CD14-positive monocyte (primary cell): Measurements from ENCODE around the gene GRM2. TPM values are rescaled to one million over a fixed set of nuclear protein-coding genes. Genes with fewer than 3 reads are reported as not detected.

Source experiments
- DNase-seq, 3 donors: peaks; one replicate each; pipeline ENCODE4 v3.0.0-alpha.2; 2011 to 2022
- H2AFZ ChIP-seq: 2 replicates; pipeline ENCODE4 v1.6.0; 2012; ENCODE audit warnings: mild to moderate bottlenecking, low read depth, low read length, inconsistent platforms; ENCODE audit not compliant: insufficient read depth, poor library complexity, severe bottlenecking
- H3K27ac ChIP-seq, 2 donors: 1 replicate in 1 of 2; 2 replicates in 1 of 2; pipeline ENCODE4 v1.5.1; 2012 to 2013; ENCODE audit warnings: low read length in 2 of 2, control low read depth in 1 of 2, inconsistent platforms in 1 of 2, low read depth in 1 of 2, mild to moderate bottlenecking in 1 of 2
- H3K27me3 ChIP-seq, 2 donors: one replicate each; pipeline versions ENCODE4 v1.6.0 to v1.6.1; 2011 to 2013; ENCODE audit warnings: low read length in 2 of 2; ENCODE audit not compliant: control insufficient read depth in 2 of 2, insufficient read depth in 2 of 2
- H3K36me3 ChIP-seq, 2 donors: replicated peaks in 1 of 2; 1 replicate in 1 of 2; 2 replicates in 1 of 2; pipeline versions ENCODE4 v1.5.1 to v1.6.1; 2012 to 2013; ENCODE audit warnings: low read length in 2 of 2, control low read depth in 1 of 2, inconsistent platforms in 1 of 2, mild to moderate bottlenecking in 1 of 2; ENCODE audit not compliant: insufficient read depth in 2 of 2, control insufficient read depth in 1 of 2
- H3K4me1 ChIP-seq, 2 donors: 1 replicate in 1 of 2; 2 replicates in 1 of 2; pipeline versions ENCODE4 v1.5.1 to v1.6.1; 2012 to 2013; ENCODE audit warnings: low read length in 2 of 2, control low read depth in 1 of 2, inconsistent platforms in 1 of 2, mild to moderate bottlenecking in 1 of 2, moderate library complexity in 1 of 2; ENCODE audit not compliant: insufficient read depth in 2 of 2, control insufficient read depth in 1 of 2
- H3K4me2 ChIP-seq: replicated peaks from 2 replicates; pipeline ENCODE3; 2012; ENCODE audit warnings: low read length, moderate library complexity, mild to moderate bottlenecking; ENCODE audit not compliant: poor library complexity, severe bottlenecking; ENCODE audit errors: extremely low read depth
- H3K4me3 ChIP-seq, 3 experiments: fragments of 200-600 bp in 1 of 3; sonication (generic) in 1 of 3; replicated peaks in 1 of 3; 1 replicate in 2 of 3; 2 replicates in 1 of 3; pipeline ENCODE4 v1.5.1; 2011 to 2013; ENCODE audit warnings: low read length in 3 of 3, mild to moderate bottlenecking in 3 of 3, control low read depth in 2 of 3, low read depth in 2 of 3, inconsistent platforms in 1 of 3, moderate library complexity in 1 of 3
- H3K79me2 ChIP-seq: 2 replicates; pipeline ENCODE4 v1.6.0; 2012; ENCODE audit warnings: mild to moderate bottlenecking, control low read depth, inconsistent platforms, low read length, moderate library complexity; ENCODE audit not compliant: insufficient read depth
- H3K9ac ChIP-seq: 2 replicates; pipeline ENCODE4 v1.6.0; 2017; ENCODE audit warnings: low read length, mild to moderate bottlenecking; ENCODE audit not compliant: insufficient read depth, poor library complexity, severe bottlenecking
- H3K9me3 ChIP-seq, 2 donors: replicated peaks in 1 of 2; 1 replicate in 1 of 2; 2 replicates in 1 of 2; pipeline versions ENCODE4 v1.5.1 to v1.6.1; 2012 to 2013; ENCODE audit warnings: low read length in 2 of 2, control low read depth in 1 of 2; ENCODE audit not compliant: control insufficient read depth in 1 of 2, insufficient read depth in 1 of 2
- H4K20me1 ChIP-seq: 2 replicates; pipeline ENCODE4 v1.6.0; 2012; ENCODE audit warnings: mild to moderate bottlenecking, low read length, control low read depth, moderate library complexity; ENCODE audit not compliant: insufficient read depth
- H3K27ac Mint-ChIP-seq, 7 donors: one replicate each; pipeline ENCODE4 v1.8.0; 2020; ENCODE audit warnings: mild to moderate bottlenecking in 7 of 7, mixed read lengths in 7 of 7, moderate library complexity in 6 of 7, inconsistent platforms in 2 of 7
- H3K27me3 Mint-ChIP-seq, 3 donors: one replicate each; pipeline ENCODE4 v1.8.0; 2021 to 2022; ENCODE audit warnings: low read depth in 3 of 3, mild to moderate bottlenecking in 3 of 3, mixed read lengths in 3 of 3, moderate library complexity in 3 of 3, inconsistent platforms in 1 of 3
- H3K36me3 Mint-ChIP-seq, 2 donors: one replicate each; pipeline ENCODE4 v1.8.0; 2020; ENCODE audit warnings: mixed read lengths in 2 of 2, inconsistent platforms in 1 of 2, mild to moderate bottlenecking in 1 of 2
- H3K4me1 Mint-ChIP-seq: one replicate; pipeline ENCODE4 v1.8.0; 2020; ENCODE audit warnings: mild to moderate bottlenecking, mixed read lengths
- H3K4me3 Mint-ChIP-seq, 2 donors: one replicate each; pipeline ENCODE4 v1.8.0; 2020; ENCODE audit warnings: mild to moderate bottlenecking in 2 of 2, mixed read lengths in 2 of 2, moderate library complexity in 1 of 2
- H3K9me3 Mint-ChIP-seq, 7 donors: one replicate each; pipeline ENCODE4 v1.8.0; 2020 to 2022; ENCODE audit warnings: mixed read lengths in 7 of 7, mild to moderate bottlenecking in 6 of 7, moderate library complexity in 6 of 7, inconsistent platforms in 2 of 7
- CTCF ChIP-seq: fragments of 200-600 bp; IDR thresholded peaks from one replicate; pipeline ENCODE4 v1.8.0; 2022; ENCODE audit warnings: antibody characterized with exemption, mild to moderate bottlenecking
- WGBS: methylation state at CpG from one replicate; pipeline ENCODE4 v1.1.5; 2013; ENCODE audit warnings: missing lambda C conversion rate; ENCODE audit not compliant: insufficient coverage; 5-methylcytosine and 5-hydroxymethylcytosine counted together
- intact Hi-C, 2 donors: fragments of 100-400 bp; cut with micrococcal nuclease; formaldehyde crosslinking; loops; one replicate each; pipeline versions ENCODE4 v1.15.0 to v1.15.1; 2023
- polyA plus RNA-seq, 3 donors: library from polyadenylated mRNA; depleted of rRNA in 1 of 3; unstranded in 2 of 3; stranded (reverse) in 1 of 3; fragments of 300-500 nt in 2 of 3; fragments of >200 nt in 1 of 3; fragmentation: Illumina TruSeq in 2 of 3; gene quantifications; 1 replicate in 2 of 3; 2 replicates in 1 of 3; pipeline ENCODE4 v1.2.3, GENCODE V29; 2012 to 2021

Gene GRM2
- polyA plus RNA-seq, 3 donors: 0.72 TPM; not detected in 2

DNA sequence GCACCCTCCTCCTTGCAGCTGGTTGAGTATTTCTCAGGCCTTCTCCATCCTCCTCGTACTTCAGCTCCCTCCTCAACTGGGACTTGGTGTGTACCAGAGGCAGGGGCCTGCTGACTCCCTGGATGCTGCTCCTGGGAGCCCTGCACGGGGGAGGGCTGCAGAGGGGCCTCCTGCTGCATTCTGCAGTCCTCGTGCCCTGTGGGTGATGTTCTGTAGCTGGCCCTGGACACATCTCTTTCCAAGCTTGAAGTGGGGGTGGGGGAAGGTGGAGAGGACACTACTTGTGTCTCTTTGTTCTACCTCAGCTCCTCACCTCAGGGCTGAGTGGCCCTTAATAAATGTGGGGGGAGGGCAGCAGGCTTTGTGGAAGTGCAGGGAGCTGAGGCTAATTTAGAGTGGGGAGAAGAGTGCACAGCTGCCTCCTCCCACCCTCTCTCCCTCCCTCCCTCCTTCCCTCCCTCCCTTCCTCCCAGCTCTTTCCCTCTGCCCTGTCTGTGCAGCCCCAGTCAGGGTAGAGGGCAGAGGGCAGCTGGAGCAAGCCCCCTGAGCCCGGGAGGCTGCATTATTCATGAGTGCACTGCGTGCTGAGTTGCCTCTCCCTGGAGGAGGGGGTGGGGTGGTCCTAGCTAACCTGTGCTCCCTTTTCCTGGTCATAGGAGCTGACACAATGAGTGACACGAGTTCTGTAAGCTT lies 3.7 kb upstream of the GRM2 start:
- Mint-ChIP-seq H3K9me3 (peaks cover 0 to 7% (median 0%) of the 10 kb centered on the region in 7 donors), H3K4me3 (no peak overlapping the region), H3K4me1 (no peaks in the 10 kb centered on the region), H3K27ac (peak overlapping the region in 1 of 7 donors; percentile 68), H3K27me3 (peaks cover 5 to 17% (median 9%) of the 10 kb centered on the region in 3 donors), H3K36me3 (peaks cover 68 to 79% of the 10 kb centered on the region in 2 donors)
- 93% methylated on average over 4 of the region's 6 CpGs for WGBS
- Histone ChIP-seq H3K9me3 (no peaks in the 10 kb centered on the region), H3K4me1 (no peaks in the 10 kb centered on the region), H3K79me2 (no peaks in the 10 kb centered on the region), H3K4me3 (no peak overlapping the region), H2AFZ (no peak overlapping the region), H3K9ac (no peak overlapping the region), H3K4me2 (no peak overlapping the region), H4K20me1 (peaks cover 33% of the 10 kb centered on the region), H3K27ac (no peak overlapping the region), H3K36me3 (peaks cover 72 to 80% of the 10 kb centered on the region in 2 donors), H3K27me3 (peaks cover 0 to 8% of the 10 kb centered on the region in 2 donors)
- DNase-seq: no peak
- TF ChIP-seq CTCF: no peak
- intact Hi-C loops: no loop called here

- 95% methylated on average over 10 of the region's 12 CpGs for WGBS
- H3K4me2 ChIP-seq: no peak overlapping the region
- DNase-seq: no peak
- no peaks in the 10 kb centered on the region for H3K9me3 ChIP-seq
- no peak overlapping the region for H2AFZ ChIP-seq
- Mint-ChIP-seq H3K27ac (peak overlapping the region in 2 of 7 donors; percentile 24), H3K36me3 (peaks cover 61 to 73% of the 10 kb centered on the region in 2 donors), H3K4me1 (no peaks in the 10 kb centered on the region), H3K9me3 (peaks cover 0 to 7% (median 0%) of the 10 kb centered on the region in 7 donors), H3K27me3 (peaks cover 7 to 17% (median 10%) of the 10 kb centered on the region in 3 donors), H3K4me3 (no peak overlapping the region)
- H3K4me1 ChIP-seq: no peaks in the 10 kb centered on the region
- H3K27ac ChIP-seq: no peak overlapping the region
- no peak for TF ChIP-seq CTCF
- no peak overlapping the region for H3K4me3 ChIP-seq
- intact Hi-C loops: no loop called here
- H3K9ac ChIP-seq: no peak overlapping the region
- peaks cover 27% of the 10 kb centered on the region for H4K20me1 ChIP-seq
- no peaks in the 10 kb centered on the region for H3K79me2 ChIP-seq
- peaks cover 0 to 8% of the 10 kb centered on the region in 2 donors for H3K27me3 ChIP-seq
- H3K36me3 ChIP-seq: peaks cover 66 to 72% of the 10 kb centered on the region in 2 donors
Measured at GRCh38 chr3:51703761-51704510, 2.9 kb upstream of the GRM2 start.
